IMR-90 (cell line): Measurements from ENCODE around the gene CNOT10. TPM values are rescaled to one million over a fixed set of nuclear protein-coding genes. Genes with fewer than 3 reads are reported as not detected.

Experiments used
- ATAC-seq: fragments of 200-7000 bp; cut with Tn5 transposase; 2 replicates; pipeline ENCODE4 v1.9.1; 2020; ENCODE audit warnings: low read depth, mild to moderate bottlenecking, moderate library complexity
- BruUV-seq: library from RNA; stranded (reverse); fragments of 400-500 nt; replicated peaks from 2 replicates; lab custom pipeline; 2021; lab: Mats Ljungman, UMichigan
- CTCF ChIA-PET: fragments of 300-600 bp; formaldehyde crosslinking; extraction: SDS; loops from one replicate; lab custom pipeline; 2021; ENCODE audit warnings: antibody characterized with exemption; lab: Yijun Ruan, JAX
- POLR2A ChIA-PET: fragments of 300-600 bp; sonication (Branson Sonifier 250); formaldehyde crosslinking; loops from one replicate; lab custom pipeline; 2022; ENCODE audit warnings: antibody characterized with exemption; ENCODE audit not compliant: unreplicated experiment; lab: Charles Lee
- DNase-seq: peaks from one replicate; pipeline ENCODE4 v3.0.0; 2013
- H2AFZ ChIP-seq: replicated peaks from 2 replicates; pipeline ENCODE3; 2013; ENCODE audit warnings: low read length, mild to moderate bottlenecking; ENCODE audit not compliant: poor library complexity
- H2AK5ac ChIP-seq: 2 replicates; pipeline ENCODE4 v1.6.1; 2013; ENCODE audit warnings: low read depth, low read length, inconsistent platforms
- H2AK9ac ChIP-seq: replicated peaks from 2 replicates; pipeline ENCODE3; 2013; ENCODE audit warnings: mild to moderate bottlenecking, low read depth, low read length, moderate library complexity; ENCODE audit not compliant: poor library complexity
- H2BK120ac ChIP-seq: 2 replicates; pipeline ENCODE4 v1.6.1; 2013; ENCODE audit warnings: low read depth, low read length, inconsistent platforms
- H2BK15ac ChIP-seq: 3 replicates; pipeline ENCODE4 v1.6.1; 2013; ENCODE audit warnings: low read depth, low read length, inconsistent platforms
- H2BK20ac ChIP-seq: 2 replicates; pipeline ENCODE4 v1.6.1; 2013; ENCODE audit warnings: low read depth, mild to moderate bottlenecking, inconsistent platforms, low read length, moderate library complexity
- H2BK5ac ChIP-seq: 2 replicates; pipeline ENCODE4 v1.6.1; 2013; ENCODE audit warnings: mild to moderate bottlenecking, low read depth, low read length, inconsistent platforms; ENCODE audit not compliant: poor library complexity, severe bottlenecking
- H3K14ac ChIP-seq: replicated peaks from 2 replicates; pipeline ENCODE4 v1.6.1; 2013; ENCODE audit warnings: low read depth, low read length, inconsistent platforms
- H3K18ac ChIP-seq: 2 replicates; pipeline ENCODE4 v1.6.1; 2013; ENCODE audit warnings: low read depth, low read length, control low read depth
- H3K23ac ChIP-seq: 2 replicates; pipeline ENCODE4 v1.6.1; 2013; ENCODE audit warnings: low read depth, low read length, inconsistent platforms
- H3K27ac ChIP-seq: 2 replicates; pipeline ENCODE4 v1.5.1; 2013; ENCODE audit warnings: mild to moderate bottlenecking, control low read depth, low read length; ENCODE audit not compliant: insufficient read depth
- H3K27me3 ChIP-seq: 2 replicates; pipeline ENCODE4 v1.6.1; 2013; ENCODE audit warnings: low read length; ENCODE audit not compliant: control insufficient read depth, insufficient read depth
- H3K36me3 ChIP-seq: 2 replicates; pipeline ENCODE4 v1.6.1; 2013; ENCODE audit warnings: low read length, mixed read lengths; ENCODE audit not compliant: control insufficient read depth, insufficient read depth
- H3K4ac ChIP-seq: 2 replicates; pipeline ENCODE4 v1.6.1; 2013; ENCODE audit warnings: low read depth, low read length, inconsistent platforms
- H3K4me1 ChIP-seq: 2 replicates; pipeline ENCODE4 v1.6.1; 2013; ENCODE audit warnings: low read length, mixed read lengths; ENCODE audit not compliant: control insufficient read depth, insufficient read depth
- H3K4me2 ChIP-seq: 2 replicates; pipeline ENCODE4 v1.6.1; 2013; ENCODE audit warnings: low read depth, mild to moderate bottlenecking, control low read depth, low read length, moderate library complexity
- H3K4me3 ChIP-seq: 2 replicates; pipeline ENCODE4 v1.5.1; 2013; ENCODE audit warnings: low read depth, mild to moderate bottlenecking, control low read depth, low read length, moderate library complexity; ENCODE audit not compliant: insufficient read depth
- H3K56ac ChIP-seq: 2 replicates; pipeline ENCODE4 v1.6.1; 2013; ENCODE audit warnings: low read length, inconsistent platforms; ENCODE audit not compliant: insufficient read depth; ENCODE audit errors: extremely low read depth
- H3K79me1 ChIP-seq, 2 experiments: 2 replicates each; pipeline ENCODE4 v1.6.1; 2013; ENCODE audit warnings: low read length in 2 of 2, inconsistent platforms in 1 of 2, low read depth in 1 of 2
- H3K9ac ChIP-seq: 2 replicates; pipeline ENCODE4 v1.6.1; 2013; ENCODE audit warnings: low read depth, low read length, control low read depth
- H3K9me1 ChIP-seq: 2 replicates; pipeline ENCODE4 v1.6.1; 2013; ENCODE audit warnings: low read length, inconsistent platforms; ENCODE audit not compliant: insufficient read depth
- H3K9me3 ChIP-seq: 2 replicates; pipeline ENCODE4 v1.6.1; 2013; ENCODE audit warnings: low read length; ENCODE audit not compliant: control insufficient read depth, insufficient read depth
- H4K20me1 ChIP-seq: 2 replicates; pipeline ENCODE4 v1.6.1; 2013; ENCODE audit warnings: low read length, inconsistent platforms; ENCODE audit not compliant: insufficient read depth
- H4K5ac ChIP-seq: 2 replicates; pipeline ENCODE4 v1.6.1; 2013; ENCODE audit warnings: mild to moderate bottlenecking, low read depth, low read length, control low read depth
- H4K8ac ChIP-seq, 2 experiments: 2 replicates each; pipeline ENCODE4 v1.6.1; 2013; ENCODE audit warnings: low read depth in 2 of 2, low read length in 2 of 2, control low read depth in 1 of 2, inconsistent platforms in 1 of 2
- H4K91ac ChIP-seq: 2 replicates; pipeline ENCODE4 v1.6.1; 2013; ENCODE audit warnings: low read depth, low read length, inconsistent platforms; ENCODE audit not compliant: insufficient read depth
- dilution Hi-C: fragments of 300-500 bp; cut with HindIII; formaldehyde crosslinking; loops from one replicate; pipeline ENCODE4 v1.14.3; 2018; ENCODE audit warnings: low sequenced_read_pairs; ENCODE audit not compliant: unreplicated experiment
- in situ Hi-C: fragments of 300-500 bp; cut with MboI; formaldehyde crosslinking; loops from 3 replicates; pipeline ENCODE4 v1.14.3; 2019; ENCODE audit warnings: low sequenced_read_pairs, inconsistent platforms, mixed read lengths
- intact Hi-C: fragments of 100-400 bp; cut with micrococcal nuclease; formaldehyde crosslinking; loops from 2 replicates; pipeline ENCODE4 v1.10.0; 2022
- polyA plus RNA-seq, 3 experiments: library from polyadenylated mRNA; depleted of rRNA; stranded (reverse); fragments of >200 nt; gene quantifications; 2 replicates each; pipeline ENCODE4 v1.2.3, GENCODE V29; 2012; ENCODE audit warnings: low replicate concordance in 1 of 3
- total RNA-seq: library from RNA; depleted of rRNA; stranded (reverse); fragments of >200 nt; gene quantifications from 2 replicates; pipeline ENCODE4 v1.2.3, GENCODE V29; 2012
- TF ChIP-seq, protein P1 (sequence below): conservative IDR thresholded peaks from 2 replicates; pipeline ENCODE4 v1.5.1; 2012; ENCODE audit warnings: mild to moderate bottlenecking, low read depth, low read length, improper control_type of control experiment

The CNOT10 gene
- total and polyA plus RNA-seq, 2 of the 4 experiments (the other 2 are of a cell fraction), result 15.8 to 20.4 TPM

DNA sequence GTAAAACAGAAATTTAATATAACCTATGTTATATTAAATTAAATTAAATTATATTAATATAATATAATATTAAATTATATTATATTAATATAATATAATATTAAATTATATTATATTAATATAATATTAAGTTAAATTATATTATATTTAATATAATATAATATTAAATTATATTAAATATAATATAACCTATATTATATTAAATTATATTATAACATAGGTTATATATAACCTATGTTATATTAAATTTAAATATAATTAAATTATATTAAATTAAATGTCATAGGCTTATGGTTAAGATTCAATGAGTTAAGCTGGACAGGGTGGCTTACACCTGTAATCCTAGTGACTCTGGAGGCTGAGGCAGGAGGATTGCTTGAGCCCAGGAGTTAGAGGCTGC, 40.6 kb upstream of the CNOT10 start:
- H2BK5ac ChIP-seq, result no peak overlapping the region
- H2BK20ac ChIP-seq, result no peak overlapping the region
- H3K4me1 ChIP-seq, result no peaks in the 10 kb centered on the region
- no peak overlapping the region for H3K4me3 ChIP-seq
- ChIA-PET CTCF (no interaction called here), POLR2A (no interaction called here)
- H3K56ac ChIP-seq, result no peak overlapping the region
- H2AFZ ChIP-seq, result no peak overlapping the region
- H4K91ac ChIP-seq, result no peak overlapping the region
- no peaks in the 10 kb centered on the region for H3K9me1 ChIP-seq
- ATAC-seq (no peak), DNase-seq (no peak)
- no peaks in the 10 kb centered on the region for H4K20me1 ChIP-seq
- H3K36me3 ChIP-seq, result no peaks in the 10 kb centered on the region
- dilution Hi-C loops (no loop called here), intact Hi-C loops (no loop called here), in situ Hi-C loops (no loop called here)
- no peak overlapping the region for H2AK5ac ChIP-seq
- no peak overlapping the region for H3K14ac ChIP-seq
- TF ChIP-seq, protein P1, sequence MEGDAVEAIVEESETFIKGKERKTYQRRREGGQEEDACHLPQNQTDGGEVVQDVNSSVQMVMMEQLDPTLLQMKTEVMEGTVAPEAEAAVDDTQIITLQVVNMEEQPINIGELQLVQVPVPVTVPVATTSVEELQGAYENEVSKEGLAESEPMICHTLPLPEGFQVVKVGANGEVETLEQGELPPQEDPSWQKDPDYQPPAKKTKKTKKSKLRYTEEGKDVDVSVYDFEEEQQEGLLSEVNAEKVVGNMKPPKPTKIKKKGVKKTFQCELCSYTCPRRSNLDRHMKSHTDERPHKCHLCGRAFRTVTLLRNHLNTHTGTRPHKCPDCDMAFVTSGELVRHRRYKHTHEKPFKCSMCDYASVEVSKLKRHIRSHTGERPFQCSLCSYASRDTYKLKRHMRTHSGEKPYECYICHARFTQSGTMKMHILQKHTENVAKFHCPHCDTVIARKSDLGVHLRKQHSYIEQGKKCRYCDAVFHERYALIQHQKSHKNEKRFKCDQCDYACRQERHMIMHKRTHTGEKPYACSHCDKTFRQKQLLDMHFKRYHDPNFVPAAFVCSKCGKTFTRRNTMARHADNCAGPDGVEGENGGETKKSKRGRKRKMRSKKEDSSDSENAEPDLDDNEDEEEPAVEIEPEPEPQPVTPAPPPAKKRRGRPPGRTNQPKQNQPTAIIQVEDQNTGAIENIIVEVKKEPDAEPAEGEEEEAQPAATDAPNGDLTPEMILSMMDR, result no peak
- peaks cover 4% of the 10 kb centered on the region for H3K27me3 ChIP-seq
- H3K27ac ChIP-seq, result no peak overlapping the region
- no peak overlapping the region for H4K5ac ChIP-seq
- no peak overlapping the region for H3K9ac ChIP-seq
- no peaks in the 10 kb centered on the region for H3K79me1 ChIP-seq
- no TSS peak for BruUV-seq
- no peak overlapping the region for H3K4me2 ChIP-seq
- no peak overlapping the region for H3K4ac ChIP-seq
- H4K8ac ChIP-seq, result no peak overlapping the region
- H2BK15ac ChIP-seq, result no peak overlapping the region
- no peak overlapping the region for H2AK9ac ChIP-seq
- no peaks in the 10 kb centered on the region for H3K9me3 ChIP-seq
- no peak overlapping the region for H2BK120ac ChIP-seq
- H3K23ac ChIP-seq, result no peak overlapping the region
- no peak overlapping the region for H3K18ac ChIP-seq
